ENCODE results near the gene ARL8A. TPM values are rescaled to one million over a fixed set of nuclear protein-coding genes. Genes with fewer than 3 reads are reported as not detected.
"Not testable (repeated sequence)": the region's sequence is repeated elsewhere in the genome, so short reads cannot be mapped to it uniquely, and the experiment has no call there.

The ARL8A gene
- total RNA-seq, 2 experiments from 2014 or later, result 25.1 to 44.6 TPM

DNA sequence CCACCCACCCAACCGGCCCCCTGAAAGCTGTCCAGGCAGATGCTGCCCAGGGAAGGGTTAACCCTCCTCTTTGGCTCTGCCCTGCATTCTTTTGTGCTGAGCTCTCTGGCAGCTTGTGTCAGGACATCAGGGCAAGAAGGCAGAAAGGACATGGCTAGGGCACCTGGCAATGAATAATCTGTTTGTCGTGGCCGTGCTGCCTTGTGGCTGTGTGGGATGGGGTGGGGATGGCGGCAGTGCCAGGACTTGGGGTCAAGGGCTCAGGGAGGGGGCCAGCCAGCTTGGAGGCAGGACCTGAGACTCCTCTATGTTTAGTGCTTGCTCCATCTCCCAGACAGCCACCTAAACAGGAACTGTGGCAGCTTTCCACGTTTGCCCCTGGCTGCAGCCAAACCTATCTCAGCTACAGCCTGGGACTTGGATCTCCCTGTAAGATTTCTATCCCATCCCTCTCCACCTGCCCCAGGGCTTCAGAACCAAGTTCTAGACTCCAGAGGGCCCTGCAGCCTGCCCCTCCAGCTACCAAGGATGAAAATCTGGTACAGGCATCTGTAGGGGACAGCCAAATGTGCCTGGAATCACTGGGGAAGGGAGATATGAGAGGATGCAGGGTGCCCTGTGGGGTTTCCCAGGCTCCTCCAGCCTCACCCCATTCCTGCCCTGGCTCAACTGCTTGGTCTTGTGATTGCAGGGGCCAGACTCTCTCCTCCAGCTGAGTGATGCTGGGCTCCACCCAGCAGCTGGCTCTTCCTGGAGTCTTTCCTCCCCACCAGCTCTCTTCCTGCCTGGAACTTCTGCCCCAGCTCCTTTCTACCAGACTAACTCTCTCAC lies 31.5 kb downstream of the ARL8A start:
- Histone ChIP-seq H3K9me2 (ENCODE audit: insufficient read depth, low read length) (no peaks in the 10 kb centered on the region), H3K27ac (ENCODE audit: low read depth, low read length, poor library complexity, severe bottlenecking) (no peak overlapping the region), H2AFZ (ENCODE audit: low read length) (no peak overlapping the region), H3K4me2 (ENCODE audit: low read length) (no peak overlapping the region), H4K20me1 (ENCODE audit: insufficient read depth, low read length) (no peaks in the 10 kb centered on the region), H3K4me1 (ENCODE audit: insufficient read depth, low read length, poor library complexity, severe bottlenecking) (peaks cover 14% of the 10 kb centered on the region), H3K36me3 (ENCODE audit: insufficient read depth, low read length) (no peaks in the 10 kb centered on the region), H3K9me3 (ENCODE audit: low read length) (no peaks in the 10 kb centered on the region), H3K4me3 (ENCODE audit: low read depth, low read length, poor library complexity, severe bottlenecking) (no peak overlapping the region), H3K79me2 (ENCODE audit: insufficient read depth, low read depth, low read length) (no peaks in the 10 kb centered on the region)
- TF ChIP-seq CTCF (conservative IDR thresholded peaks at IDR 0.05; ENCODE audit: low read length), result no peak
- no peak for TF ChIP-seq EZH2phosphoT487 (IDR thresholded peaks at IDR 0.05; ENCODE audit: borderline replicate concordance, low read depth, low read length)
- ChIA-PET CTCF (ENCODE audit: unreplicated experiment) (interaction anchor here (1.4 kb wide), 1 partner anchor 22 kb away, joined by 3 read pairs; no protein-coding TSS in a partner anchor), POLR2A (no interaction called here)
- no TSS peak for BruUV-seq (replicated peaks)
- no peak for DNase-seq (ENCODE audit: low spot score)
- intact Hi-C loops (cut with micrococcal nuclease; ENCODE audit: unreplicated experiment), result loop anchor here (10.0 kb wide), 1 partner anchor 218 kb away; no protein-coding TSS in a partner anchor

DNA sequence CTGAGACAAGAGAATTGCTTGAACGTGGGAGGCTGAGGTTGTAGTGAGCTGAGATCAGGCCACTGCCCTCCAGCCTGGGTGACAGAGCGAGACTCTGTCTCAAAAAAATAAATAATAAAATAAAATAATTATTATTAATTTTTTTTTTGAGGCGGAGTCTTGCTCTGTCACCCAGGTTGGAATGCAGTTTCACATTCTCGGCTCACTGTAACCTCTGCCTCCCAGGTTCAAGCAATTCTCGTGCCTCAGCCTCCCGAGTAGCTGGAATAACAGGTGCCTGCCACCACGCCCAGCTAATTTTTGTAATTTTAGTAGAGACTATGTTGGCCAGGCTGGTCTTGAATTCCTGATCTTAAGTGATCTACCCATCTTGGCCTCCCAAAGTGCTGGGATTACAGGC lies 32.9 kb downstream of the ARL8A start:
- intact Hi-C loops (cut with micrococcal nuclease; ENCODE audit: unreplicated experiment), result loop anchor here (10.0 kb wide), 1 partner anchor 217 kb away; no protein-coding TSS in a partner anchor
- CTCF ChIA-PET (ENCODE audit: unreplicated experiment); H3K9me2 ChIP-seq (ENCODE audit: insufficient read depth, low read length); H3K9me3 ChIP-seq (ENCODE audit: low read length); POLR2A ChIA-PET; H3K4me2 ChIP-seq (ENCODE audit: low read length); H3K4me3 ChIP-seq (ENCODE audit: low read depth, low read length, poor library complexity, severe bottlenecking); BruUV-seq (replicated peaks); DNase-seq (ENCODE audit: low spot score); H3K36me3 ChIP-seq (ENCODE audit: insufficient read depth, low read length); H3K27ac ChIP-seq (ENCODE audit: low read depth, low read length, poor library complexity, severe bottlenecking); H4K20me1 ChIP-seq (ENCODE audit: insufficient read depth, low read length); H2AFZ ChIP-seq (ENCODE audit: low read length); H3K79me2 ChIP-seq (ENCODE audit: insufficient read depth, low read depth, low read length): not testable (repeated sequence)
- H3K4me1 ChIP-seq (ENCODE audit: insufficient read depth, low read length, poor library complexity, severe bottlenecking), result peaks cover 14% of the 10 kb centered on the region

GRCh38 chr1:202110977-202111376 lies 33.6 kb downstream of the ARL8A start:
- peaks cover 14% of the 10 kb centered on the region for H3K4me1 ChIP-seq (ENCODE audit: insufficient read depth, low read length, poor library complexity, severe bottlenecking)
- no peak overlapping the region for H2AFZ ChIP-seq (ENCODE audit: low read length)
- no peak overlapping the region for H3K4me3 ChIP-seq (ENCODE audit: low read depth, low read length, poor library complexity, severe bottlenecking)
- TF ChIP-seq EZH2phosphoT487 (IDR thresholded peaks at IDR 0.05; ENCODE audit: borderline replicate concordance, low read depth, low read length) (no peak), CTCF (conservative IDR thresholded peaks at IDR 0.05; ENCODE audit: low read length) (no peak)
- H3K36me3 ChIP-seq (ENCODE audit: insufficient read depth, low read length), result no peaks in the 10 kb centered on the region
- BruUV-seq (replicated peaks), result no TSS peak
- no peaks in the 10 kb centered on the region for H4K20me1 ChIP-seq (ENCODE audit: insufficient read depth, low read length)
- no peaks in the 10 kb centered on the region for H3K9me2 ChIP-seq (ENCODE audit: insufficient read depth, low read length)
- no peak overlapping the region for H3K4me2 ChIP-seq (ENCODE audit: low read length)
- intact Hi-C loops (cut with micrococcal nuclease; ENCODE audit: unreplicated experiment), result loop anchor here (10.0 kb wide), 1 partner anchor 216 kb away; no protein-coding TSS in a partner anchor
- POLR2A ChIA-PET, result no interaction called here
- no peak overlapping the region for H3K27ac ChIP-seq (ENCODE audit: low read depth, low read length, poor library complexity, severe bottlenecking)
- no peaks in the 10 kb centered on the region for H3K9me3 ChIP-seq (ENCODE audit: low read length)
- no peaks in the 10 kb centered on the region for H3K79me2 ChIP-seq (ENCODE audit: insufficient read depth, low read depth, low read length)
- CTCF ChIA-PET (ENCODE audit: unreplicated experiment), result no interaction called here
- no peak for DNase-seq (ENCODE audit: low spot score)
